Omental fat pad (tissue), 4 donors: ENCODE data around the gene SDK1. TPM values are rescaled to one million over a fixed set of nuclear protein-coding genes. Genes with fewer than 3 reads are reported as not detected.

Experiments used
- ATAC-seq: fragments of 150-250 bp; one replicate; pipeline ENCODE4 v1.9.1; 2016; ENCODE audit warnings: mild to moderate bottlenecking, moderate library complexity; ENCODE audit not compliant: low FRiP score
- DNase-seq: peaks from one replicate; pipeline ENCODE4 v3.0.0-alpha.2; 2019; ENCODE audit warnings: low spot score
- total RNA-seq, 4 donors: library from RNA; depleted of rRNA; stranded (reverse); fragments of >200 nt; gene quantifications; one replicate each; pipeline ENCODE4 v1.1.0, GENCODE V29; 2016
- TF ChIP-seq, protein P1 (sequence below), 3 donors: fragments of 450-650 bp; IDR thresholded peaks; one replicate each; pipeline ENCODE4 v1.5.1; 2016 to 2017; ENCODE audit warnings: antibody characterized with exemption in 3 of 3, mild to moderate bottlenecking in 3 of 3, moderate library complexity in 2 of 3

Gene SDK1
- total RNA-seq, 4 donors from 2014 or later, result 2.5 to 14.7 (median 5.4) TPM

DNA sequence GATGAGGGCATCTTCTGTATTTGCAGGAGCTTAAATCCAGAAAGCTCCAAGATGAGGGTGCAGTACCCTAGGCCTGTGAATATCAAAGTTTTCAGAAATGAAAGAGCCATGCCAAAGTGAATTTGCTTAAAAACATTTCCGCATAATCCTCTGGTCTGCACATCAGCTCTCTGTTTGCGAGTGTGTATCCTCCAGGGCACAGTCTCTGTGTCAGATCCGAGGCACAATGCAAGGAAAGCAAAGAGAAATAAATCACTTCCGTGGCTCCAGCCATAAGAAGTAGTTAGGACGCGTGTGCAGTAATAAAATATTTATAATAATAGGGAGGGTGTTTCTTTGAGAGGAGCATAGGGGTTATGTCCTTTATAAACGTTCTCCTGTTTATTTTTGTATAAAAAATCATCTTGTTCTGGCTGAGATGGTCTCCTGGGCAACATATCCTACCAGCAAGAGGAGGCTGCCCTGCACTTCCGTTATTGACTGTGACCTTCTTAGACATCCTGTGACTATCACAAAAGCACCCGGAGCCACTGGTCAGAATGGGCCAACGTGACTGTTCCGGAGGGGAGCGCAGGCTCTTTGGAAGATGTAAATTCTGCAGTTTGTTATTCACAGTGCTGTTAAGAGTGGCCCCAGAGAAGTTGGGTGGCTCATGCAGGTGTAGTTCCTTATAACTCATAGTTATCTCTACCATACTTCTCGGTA, 713.4 kb downstream of the SDK1 start:
- ATAC-seq, result no peak
- DNase-seq, result no peak

DNA sequence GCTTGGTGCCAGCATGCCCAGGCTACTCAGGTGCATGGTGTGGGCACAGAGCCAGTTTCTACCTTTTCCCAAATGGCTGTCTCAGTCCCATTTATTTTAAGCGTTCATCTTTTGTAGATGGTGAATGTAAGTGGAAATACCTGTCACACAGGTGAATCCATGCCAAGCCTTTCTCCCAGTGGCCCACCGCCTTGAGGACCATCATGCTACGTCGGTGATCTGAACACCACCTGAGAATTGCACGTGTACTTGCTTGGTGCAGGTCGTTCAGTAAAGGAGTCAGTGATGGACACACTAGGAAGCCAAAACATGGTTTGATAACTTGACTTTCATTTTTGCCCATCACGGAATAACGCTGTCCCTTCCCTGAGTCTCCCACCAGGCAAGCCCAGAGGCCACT, 714.3 kb downstream of the SDK1 start:
- TF ChIP-seq, protein P1, sequence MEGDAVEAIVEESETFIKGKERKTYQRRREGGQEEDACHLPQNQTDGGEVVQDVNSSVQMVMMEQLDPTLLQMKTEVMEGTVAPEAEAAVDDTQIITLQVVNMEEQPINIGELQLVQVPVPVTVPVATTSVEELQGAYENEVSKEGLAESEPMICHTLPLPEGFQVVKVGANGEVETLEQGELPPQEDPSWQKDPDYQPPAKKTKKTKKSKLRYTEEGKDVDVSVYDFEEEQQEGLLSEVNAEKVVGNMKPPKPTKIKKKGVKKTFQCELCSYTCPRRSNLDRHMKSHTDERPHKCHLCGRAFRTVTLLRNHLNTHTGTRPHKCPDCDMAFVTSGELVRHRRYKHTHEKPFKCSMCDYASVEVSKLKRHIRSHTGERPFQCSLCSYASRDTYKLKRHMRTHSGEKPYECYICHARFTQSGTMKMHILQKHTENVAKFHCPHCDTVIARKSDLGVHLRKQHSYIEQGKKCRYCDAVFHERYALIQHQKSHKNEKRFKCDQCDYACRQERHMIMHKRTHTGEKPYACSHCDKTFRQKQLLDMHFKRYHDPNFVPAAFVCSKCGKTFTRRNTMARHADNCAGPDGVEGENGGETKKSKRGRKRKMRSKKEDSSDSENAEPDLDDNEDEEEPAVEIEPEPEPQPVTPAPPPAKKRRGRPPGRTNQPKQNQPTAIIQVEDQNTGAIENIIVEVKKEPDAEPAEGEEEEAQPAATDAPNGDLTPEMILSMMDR (IDR thresholded peaks at IDR 0.05), result no peak
- ATAC-seq, result no peak
- DNase-seq, result no peak

More for the DNA sequence above, 713.4 kb downstream of the SDK1 start:
- TF ChIP-seq, protein P1 (IDR thresholded peaks at IDR 0.05), result no peak

DNA sequence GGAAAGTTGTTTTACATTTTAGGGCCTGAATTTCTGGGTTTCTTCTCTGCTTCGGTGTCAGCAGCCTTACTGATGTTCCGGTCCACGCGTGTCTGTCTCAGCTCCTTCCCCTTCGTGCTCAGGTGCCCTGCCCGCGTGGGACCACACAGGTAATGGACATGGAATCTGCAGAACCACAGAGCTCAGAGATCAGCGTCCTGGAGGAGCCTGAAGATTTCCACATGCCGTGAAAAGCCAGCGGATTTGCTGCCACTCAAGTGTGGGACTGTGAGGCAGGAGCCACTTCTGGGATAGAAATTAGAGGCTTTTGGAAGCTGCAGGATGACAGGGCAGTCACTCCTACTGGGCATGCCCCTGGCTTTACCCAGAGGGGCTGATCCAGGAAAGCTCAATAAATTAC, 714.9 kb downstream of the SDK1 start:
- TF ChIP-seq, protein P1 (IDR thresholded peaks at IDR 0.05), result no peak
- ATAC-seq, result no peak
- DNase-seq, result no peak

DNA sequence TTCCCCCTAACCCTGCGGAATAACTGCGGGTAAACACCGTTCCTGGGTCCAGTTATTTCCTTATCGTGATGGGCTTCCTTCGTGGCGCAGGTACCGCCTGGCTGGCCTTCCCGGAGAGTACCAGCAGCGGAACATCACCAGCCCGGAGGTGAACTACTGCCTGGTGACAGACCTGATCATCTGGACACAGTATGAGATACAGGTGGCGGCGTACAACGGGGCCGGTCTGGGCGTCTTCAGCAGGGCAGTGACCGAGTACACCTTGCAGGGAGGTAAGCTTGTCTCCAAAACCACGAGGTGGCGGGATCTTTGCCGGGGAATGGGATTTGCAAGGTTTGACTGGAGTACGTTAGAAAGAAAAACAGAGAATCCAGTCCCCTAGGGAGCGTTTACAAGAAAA, 716.0 kb downstream of the SDK1 start:
- TF ChIP-seq, protein P1 (IDR thresholded peaks at IDR 0.05), result no peak
- DNase-seq (no peak), ATAC-seq (no peak)

DNA sequence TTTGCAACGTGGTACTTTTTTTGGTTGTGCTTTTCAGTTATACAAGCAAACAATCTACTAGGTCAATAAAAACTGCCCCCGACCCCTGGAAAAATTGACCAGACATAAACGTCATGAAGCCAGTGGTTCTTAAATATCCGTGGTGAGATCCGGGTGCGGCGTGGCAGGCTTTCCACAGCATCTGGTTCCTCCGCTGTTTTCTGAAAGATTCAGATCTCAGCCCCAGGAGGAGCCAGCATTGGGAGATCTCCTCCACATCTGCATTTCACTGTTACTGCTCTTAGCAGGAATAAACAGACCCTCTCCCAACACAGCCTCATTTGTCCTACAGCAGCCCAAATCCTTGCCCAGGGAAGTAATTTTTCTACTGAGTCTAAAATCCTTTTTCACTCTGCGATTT, 716.7 kb downstream of the SDK1 start:
- ATAC-seq (no peak), DNase-seq (no peak)
- TF ChIP-seq, protein P1 (IDR thresholded peaks at IDR 0.05), result no peak

DNA sequence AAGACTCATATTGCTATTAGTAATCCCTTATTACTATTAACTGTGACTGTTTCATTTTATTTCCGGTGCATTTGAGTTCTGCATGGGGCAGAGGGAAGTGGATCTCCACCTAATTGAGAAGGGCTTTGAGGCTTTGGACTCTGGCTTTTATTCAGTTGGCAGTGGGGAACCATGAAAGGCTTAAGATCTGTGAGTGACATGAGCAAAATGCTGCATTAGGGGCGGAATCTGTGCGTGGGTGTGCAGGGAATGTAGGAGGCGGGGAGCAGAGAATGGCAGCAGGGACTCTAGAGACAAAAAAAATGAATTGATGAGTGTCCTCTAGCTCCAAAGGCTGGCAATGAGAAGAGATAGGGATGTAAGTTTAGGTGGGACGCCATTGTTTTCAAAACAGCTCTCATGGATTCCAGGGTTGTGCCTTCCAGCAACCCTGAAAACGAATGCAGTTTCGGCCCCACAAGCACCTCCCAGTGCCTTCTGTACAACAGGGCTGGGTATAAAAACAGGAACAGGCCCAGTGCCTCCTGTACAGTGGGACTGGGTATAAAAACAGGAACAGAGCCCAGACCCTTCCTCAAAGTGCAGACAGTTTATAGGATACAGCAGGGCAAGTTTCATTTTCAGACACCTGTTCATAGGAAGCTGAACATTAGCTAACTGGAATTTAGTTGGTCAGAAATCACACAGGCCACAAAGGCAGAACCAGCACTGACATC, 717.7 kb downstream of the SDK1 start:
- TF ChIP-seq, protein P1 (IDR thresholded peaks at IDR 0.05), result no peak
- DNase-seq (no peak), ATAC-seq (no peak)

DNA sequence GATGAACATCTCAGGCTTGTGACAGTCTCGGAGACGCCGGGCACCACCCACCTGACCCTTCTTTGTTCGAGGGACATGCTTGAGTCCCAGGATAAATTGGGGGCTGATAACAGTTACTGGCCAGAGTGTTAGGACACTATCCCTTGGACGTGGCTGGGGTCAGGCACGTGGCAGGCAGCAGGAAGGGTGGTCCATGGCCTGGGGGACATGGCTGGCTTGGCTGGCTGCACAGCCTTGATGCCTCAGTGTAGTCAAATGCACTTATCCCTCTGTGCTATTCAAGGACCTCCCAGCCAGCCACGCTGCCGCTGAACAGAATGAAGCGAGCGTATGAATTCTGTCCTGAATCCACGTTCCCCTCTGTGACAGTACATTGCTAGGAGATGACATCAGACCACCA, 719.0 kb downstream of the SDK1 start:
- TF ChIP-seq, protein P1 (IDR thresholded peaks at IDR 0.05), result no peak
- no peak for DNase-seq
- ATAC-seq, result no peak
